ENCODE data around the gene TGFBR3.

DNA sequence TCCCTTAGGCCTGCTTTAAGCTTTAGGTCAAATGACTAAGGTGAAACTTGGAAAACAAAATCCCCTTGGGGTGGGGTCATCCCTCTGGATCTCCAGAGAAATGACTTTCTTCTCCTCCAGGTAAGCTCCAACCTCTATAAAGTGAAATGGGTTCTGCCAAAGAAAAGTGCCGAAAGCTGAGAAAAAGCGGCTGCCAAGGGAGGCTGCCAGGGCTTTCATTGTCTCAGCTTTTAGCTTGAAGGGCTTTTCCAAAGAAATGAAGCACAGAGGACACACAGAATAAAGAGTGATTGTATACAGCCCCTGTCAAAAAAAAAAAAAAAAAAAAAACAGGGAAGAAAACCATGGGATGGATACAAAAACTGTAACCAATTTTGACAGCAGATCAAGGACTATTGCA is 126.9 kb downstream of the TGFBR3 start:
- TF ChIP-seq CTCF (IDR thresholded peaks at IDR 0.05 in 4 of 5, conservative IDR thresholded peaks at IDR 0.05 in 1 of 5) (no peak), POLR2A (IDR thresholded peaks at IDR 0.05) (no peak)

Data from gastrocnemius medialis (tissue), 4 donors.